Activated naive CD4-positive, alpha-beta T cell treated with anti-CD3 and anti-CD28 coated beads for 36 hours (primary cell): Measurements from ENCODE around the gene LUZP1. TPM values are rescaled to one million over a fixed set of nuclear protein-coding genes. Genes with fewer than 3 reads are reported as not detected.

Experiments
- CTCF ChIA-PET: fragments of 350-600 bp; sonication (Branson Sonifier 250); formaldehyde crosslinking; loops from one replicate; lab custom pipeline; 2021; ENCODE audit warnings: antibody characterized with exemption; lab: Charles Lee
- DNase-seq: peaks from one replicate; pipeline ENCODE4 v3.0.0-alpha.2; 2020
- H3K27ac Mint-ChIP-seq: one replicate; pipeline ENCODE4 v1.8.0; 2021; ENCODE audit warnings: mild to moderate bottlenecking, mixed read lengths
- H3K27me3 Mint-ChIP-seq: one replicate; pipeline ENCODE4 v1.8.0; 2021; ENCODE audit warnings: low read depth, mixed read lengths
- H3K36me3 Mint-ChIP-seq: one replicate; pipeline ENCODE4 v1.8.0; 2021; ENCODE audit warnings: low read depth, mixed read lengths
- H3K4me1 Mint-ChIP-seq: one replicate; pipeline ENCODE4 v1.8.0; 2021; ENCODE audit warnings: low read depth, mixed read lengths
- H3K4me3 Mint-ChIP-seq: one replicate; pipeline ENCODE4 v1.8.0; 2021; ENCODE audit warnings: mild to moderate bottlenecking, moderate library complexity, mixed read lengths
- H3K9me3 Mint-ChIP-seq: one replicate; pipeline ENCODE4 v1.8.0; 2021; ENCODE audit warnings: mixed read lengths
- intact Hi-C: fragments of 100-400 bp; cut with micrococcal nuclease; formaldehyde crosslinking; loops from one replicate; pipeline ENCODE4 v1.15.1; 2023
- total RNA-seq, 2 experiments: library from RNA; stranded (reverse); gene quantifications; one replicate each; pipeline ENCODE4 v1.2.3, GENCODE V29; 2021

LUZP1 gene
- total RNA-seq, 2 experiments from 2014 or later, result 12.6 to 13.7 TPM

- peak overlapping the region; percentile 98 for H3K4me3 Mint-ChIP-seq
- CTCF ChIA-PET, result interaction anchor here (1.6 to 2.5 kb wide), 2 partner anchors 15 to 70 kb away, joined by 7 to 23 read pairs; no protein-coding TSS in a partner anchor
- H3K9me3 Mint-ChIP-seq, result no peaks in the 10 kb centered on the region
- H3K36me3 Mint-ChIP-seq, result no peaks in the 10 kb centered on the region
- intact Hi-C loops, result loop anchor here (2.0 to 5.0 kb wide), 3 partner anchors 20 to 147 kb away; no protein-coding TSS in a partner anchor
- no peak overlapping the region for H3K27ac Mint-ChIP-seq
- DNase-seq, result no peak
- H3K27me3 Mint-ChIP-seq, result no peaks in the 10 kb centered on the region
- H3K4me1 Mint-ChIP-seq, result peaks cover 29% of the 10 kb centered on the region
These were observed 529 bp upstream of the LUZP1 start for GRCh38 chr1:23169195-23169575.

GRCh38 chr1:23168079-23168444, 594 bp downstream of the LUZP1 start:
- Mint-ChIP-seq H3K36me3 (no peaks in the 10 kb centered on the region), H3K4me3 (peak overlapping the region; percentile 98), H3K27me3 (no peaks in the 10 kb centered on the region), H3K27ac (peak overlapping the region; percentile 84), H3K9me3 (no peaks in the 10 kb centered on the region), H3K4me1 (peaks cover 30% of the 10 kb centered on the region)
- peak; percentile 32 for DNase-seq
- intact Hi-C loops, result loop anchor here (2.0 to 5.0 kb wide), 3 partner anchors 19 to 146 kb away; no protein-coding TSS in a partner anchor
- CTCF ChIA-PET, result interaction anchor here (0.6 to 2.5 kb wide), 6 partner anchors 16 to 248 kb away, joined by 3 to 23 read pairs (median 6); no protein-coding TSS in a partner anchor

GRCh38 chr1:23167353-23168078, 1.1 kb downstream of the LUZP1 start:
- peak; percentile 44 for DNase-seq
- intact Hi-C loops, result loop anchor here (2.0 to 5.0 kb wide), 3 partner anchors 19 to 145 kb away; no protein-coding TSS in a partner anchor
- Mint-ChIP-seq H3K27ac (no peak overlapping the region), H3K27me3 (no peaks in the 10 kb centered on the region), H3K36me3 (no peaks in the 10 kb centered on the region), H3K4me1 (peaks cover 30% of the 10 kb centered on the region), H3K4me3 (peak overlapping the region; percentile 98), H3K9me3 (no peaks in the 10 kb centered on the region)
- CTCF ChIA-PET, result interaction anchor here (0.6 to 2.2 kb wide), 6 partner anchors 9 to 248 kb away, joined by 3 to 12 read pairs (median 4); no protein-coding TSS in a partner anchor

- no peak for DNase-seq
- H3K36me3 Mint-ChIP-seq, result no peaks in the 10 kb centered on the region
- no peak overlapping the region for H3K27ac Mint-ChIP-seq
- H3K4me1 Mint-ChIP-seq, result peaks cover 30% of the 10 kb centered on the region
- CTCF ChIA-PET, result interaction anchor here (1.0 to 2.2 kb wide), 5 partner anchors 10 to 68 kb away, joined by 3 to 12 read pairs (median 6); no protein-coding TSS in a partner anchor
- intact Hi-C loops, result loop anchor here (5.0 kb wide), 1 partner anchor 145 kb away; no protein-coding TSS in a partner anchor
- H3K9me3 Mint-ChIP-seq, result no peaks in the 10 kb centered on the region
- peak overlapping the region; percentile 78 for H3K4me3 Mint-ChIP-seq
- H3K27me3 Mint-ChIP-seq, result no peaks in the 10 kb centered on the region
These were observed 1.8 kb downstream of the LUZP1 start for GRCh38 chr1:23166854-23167253.

GRCh38 chr1:23163395-23163794, 5.3 kb downstream of the LUZP1 start:
- Mint-ChIP-seq H3K4me3 (no peak overlapping the region), H3K9me3 (no peaks in the 10 kb centered on the region), H3K36me3 (no peaks in the 10 kb centered on the region), H3K27ac (no peak overlapping the region), H3K27me3 (no peaks in the 10 kb centered on the region), H3K4me1 (peaks cover 22% of the 10 kb centered on the region)
- no peak for DNase-seq
- CTCF ChIA-PET, result interaction anchor here (0.7 to 1.8 kb wide), 3 partner anchors 21 to 65 kb away, joined by 5 to 10 read pairs (median 6); no protein-coding TSS in a partner anchor
- intact Hi-C loops, result no loop called here

- CTCF ChIA-PET, result interaction anchor here (0.6 to 1.3 kb wide), 3 partner anchors 24 to 470 kb away, joined by 3 to 5 read pairs (median 4); no protein-coding TSS in a partner anchor
- Mint-ChIP-seq H3K27me3 (no peaks in the 10 kb centered on the region), H3K9me3 (no peaks in the 10 kb centered on the region), H3K4me1 (peaks cover 6% of the 10 kb centered on the region), H3K36me3 (no peaks in the 10 kb centered on the region), H3K27ac (no peak overlapping the region), H3K4me3 (no peak overlapping the region)
- no peak for DNase-seq
- intact Hi-C loops, result no loop called here
These were observed 8.4 kb downstream of the LUZP1 start for GRCh38 chr1:23159963-23160877.

GRCh38 chr1:23156940-23157339, 11.7 kb downstream of the LUZP1 start:
- no peak overlapping the region for H3K27ac Mint-ChIP-seq
- DNase-seq, result no peak

GRCh38 chr1:23152966-23153684, 15.5 kb downstream of the LUZP1 start:
- peaks cover 20% of the 10 kb centered on the region for H3K4me1 Mint-ChIP-seq
- DNase-seq, result no peak
- no peaks in the 10 kb centered on the region for H3K27me3 Mint-ChIP-seq
- intact Hi-C loops, result no loop called here
- H3K9me3 Mint-ChIP-seq, result no peaks in the 10 kb centered on the region
- H3K27ac Mint-ChIP-seq, result no peak overlapping the region
- no peaks in the 10 kb centered on the region for H3K36me3 Mint-ChIP-seq
- CTCF ChIA-PET, result no interaction called here
- H3K4me3 Mint-ChIP-seq, result no peak overlapping the region

More at GRCh38 chr1:23156940-23157339, 11.7 kb downstream of the LUZP1 start:
- intact Hi-C loops, result no loop called here
- peaks cover 7% of the 10 kb centered on the region for H3K4me1 Mint-ChIP-seq
- H3K9me3 Mint-ChIP-seq, result no peaks in the 10 kb centered on the region
- no peaks in the 10 kb centered on the region for H3K36me3 Mint-ChIP-seq
- CTCF ChIA-PET, result no interaction called here
- H3K27me3 Mint-ChIP-seq, result no peaks in the 10 kb centered on the region
- no peak overlapping the region for H3K4me3 Mint-ChIP-seq

GRCh38 chr1:23150742-23151141, 17.9 kb downstream of the LUZP1 start:
- CTCF ChIA-PET, result no interaction called here
- H3K9me3 Mint-ChIP-seq, result no peaks in the 10 kb centered on the region
- H3K36me3 Mint-ChIP-seq, result no peaks in the 10 kb centered on the region
- H3K27me3 Mint-ChIP-seq, result no peaks in the 10 kb centered on the region
- DNase-seq, result no peak
- H3K4me1 Mint-ChIP-seq, result peaks cover 26% of the 10 kb centered on the region
- intact Hi-C loops, result no loop called here
- no peak overlapping the region for H3K4me3 Mint-ChIP-seq
- no peak overlapping the region for H3K27ac Mint-ChIP-seq

- CTCF ChIA-PET, result interaction anchor here (1.0 kb wide), 1 partner anchor 34 kb away, joined by 6 read pairs; no protein-coding TSS in a partner anchor
- Mint-ChIP-seq H3K4me1 (peaks cover 26% of the 10 kb centered on the region), H3K27ac (no peak overlapping the region), H3K9me3 (no peaks in the 10 kb centered on the region), H3K27me3 (no peaks in the 10 kb centered on the region), H3K4me3 (no peak overlapping the region), H3K36me3 (no peaks in the 10 kb centered on the region)
- no peak for DNase-seq
- intact Hi-C loops, result no loop called here
These were observed 18.5 kb downstream of the LUZP1 start for GRCh38 chr1:23150125-23150524.

GRCh38 chr1:23149114-23149513, 19.5 kb downstream of the LUZP1 start:
- Mint-ChIP-seq H3K4me1 (peaks cover 24% of the 10 kb centered on the region), H3K4me3 (no peak overlapping the region), H3K27ac (no peak overlapping the region), H3K9me3 (no peaks in the 10 kb centered on the region), H3K27me3 (no peaks in the 10 kb centered on the region), H3K36me3 (no peaks in the 10 kb centered on the region)
- no peak for DNase-seq
- intact Hi-C loops, result loop anchor here (2.0 to 5.0 kb wide), 3 partner anchors 20 to 47 kb away; partner anchors contain the start of gene LUZP1
- CTCF ChIA-PET, result no interaction called here
